ENCODE measurements around the gene OLIG1. TPM values are rescaled to one million over a fixed set of nuclear protein-coding genes. Genes with fewer than 3 reads are reported as not detected.
A peak's percentile ranks its signal among the peaks of the same experiment; 100 is the strongest.

The OLIG1 gene
- total RNA-seq, 1 donor from 2014 or later, result not detected

DNA sequence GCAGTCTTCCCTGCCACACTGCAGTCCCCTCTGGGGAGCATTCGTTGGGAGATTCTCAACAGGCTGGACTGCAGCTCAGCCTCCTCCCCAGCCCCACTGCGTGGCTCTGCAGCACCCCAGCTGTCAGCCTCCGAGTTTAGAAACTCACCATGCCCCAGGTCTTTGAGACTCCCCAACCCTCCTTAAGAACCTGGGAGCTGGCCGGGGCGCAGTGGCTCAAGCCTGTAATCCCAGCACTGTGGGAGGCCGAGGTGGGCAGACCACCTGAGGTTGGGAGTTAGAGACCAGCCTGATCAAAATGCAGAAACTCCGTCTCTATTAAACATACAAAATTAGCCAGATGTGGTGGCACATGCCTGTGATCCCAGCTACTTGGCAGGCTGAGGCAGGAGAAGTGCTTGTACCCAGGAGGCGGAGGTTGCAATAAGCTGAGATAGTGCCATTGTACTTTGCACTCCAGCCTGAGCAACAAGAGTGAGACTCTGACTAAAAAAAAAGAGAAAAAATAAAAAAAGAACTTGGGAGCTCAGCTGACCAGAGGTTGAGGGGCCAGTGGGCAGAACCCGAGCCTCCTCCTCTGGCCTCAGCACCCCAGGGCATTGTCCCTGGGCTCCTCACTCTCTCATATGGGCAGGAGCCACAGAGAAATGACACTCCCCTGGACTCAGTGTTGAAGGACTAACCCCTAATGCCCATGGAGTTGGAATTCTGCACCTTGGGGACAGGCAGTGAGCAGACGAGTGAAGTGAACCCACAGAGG is 38.6 kb upstream of the OLIG1 start:
- no peak for DNase-seq (ENCODE audit: low read depth)

DNA sequence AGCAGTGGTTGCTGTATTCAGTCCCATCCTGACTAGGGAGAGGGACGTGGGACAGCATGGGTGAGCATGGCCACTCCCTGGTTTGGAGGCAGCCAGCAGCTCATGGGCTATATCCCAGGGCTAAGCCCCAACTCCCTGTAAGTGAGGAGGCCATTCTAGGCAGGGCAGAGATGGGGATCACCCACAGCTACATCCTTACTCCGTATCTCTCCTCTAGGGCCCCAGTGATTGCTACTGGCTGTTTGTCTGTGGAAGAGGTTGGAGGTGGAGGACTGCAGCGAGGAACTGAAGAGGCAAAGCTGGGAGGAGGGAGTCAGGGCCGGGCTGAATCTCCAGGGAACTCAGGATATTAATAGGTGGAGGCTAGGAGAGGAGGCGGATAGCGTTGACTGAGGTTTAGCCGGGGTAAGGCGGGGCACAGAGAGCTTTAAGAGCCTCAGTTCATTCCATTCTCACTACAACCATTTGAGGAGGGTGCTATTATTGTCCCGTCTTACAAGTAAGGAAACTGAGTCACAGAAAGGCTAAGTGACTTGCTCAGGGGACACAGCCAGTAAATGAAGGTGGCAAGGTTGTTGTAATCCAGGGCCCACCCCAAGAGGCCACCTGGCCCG is 37.4 kb upstream of the OLIG1 start:
- no peak for DNase-seq (ENCODE audit: low read depth)

DNA sequence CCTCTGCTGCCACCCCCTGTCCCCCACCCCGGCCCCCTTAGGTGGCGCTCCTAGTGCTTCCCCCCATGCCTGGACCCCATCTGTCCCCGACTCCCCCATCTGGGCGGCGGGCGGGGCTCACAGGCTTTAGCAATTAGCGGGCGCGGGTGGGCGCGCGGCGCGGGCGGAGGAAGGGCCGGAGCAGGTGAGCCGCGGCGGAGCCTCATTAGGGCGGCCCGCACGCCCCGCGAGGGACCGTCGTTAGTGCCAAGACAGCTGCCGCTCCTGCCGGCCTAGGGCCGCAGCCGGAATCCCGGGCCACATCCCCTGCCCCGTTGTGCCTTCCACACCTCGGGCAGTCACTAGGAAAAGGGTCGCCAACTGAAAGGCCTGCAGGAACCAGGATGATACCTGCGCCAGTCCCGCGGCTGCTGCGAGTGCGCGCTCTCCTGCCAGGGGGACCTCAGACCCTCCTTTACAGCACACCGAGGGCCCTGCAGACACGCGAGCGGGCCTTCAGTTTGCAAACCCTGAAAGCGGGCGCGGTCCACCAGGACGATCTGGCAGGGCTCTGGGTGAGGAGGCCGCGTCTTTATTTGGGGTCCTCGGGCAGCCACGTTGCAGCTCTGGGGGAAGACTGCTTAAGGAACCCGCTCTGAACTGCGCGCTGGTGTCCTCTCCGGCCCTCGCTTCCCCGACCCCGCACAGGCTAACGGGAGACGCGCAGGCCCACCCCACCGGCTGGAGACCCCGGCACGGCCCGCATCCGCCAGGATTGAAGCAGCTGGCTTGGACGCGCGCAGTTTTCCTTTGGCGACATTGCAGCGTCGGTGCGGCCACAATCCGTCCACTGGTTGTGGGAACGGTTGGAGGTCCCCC is 36.6 kb upstream of the OLIG1 start:
- DNase-seq (ENCODE audit: low read depth), result no peak

- DNase-seq (ENCODE audit: low read depth), result no peak
Measured at GRCh38 chr21:33033961-33034413, 36.0 kb upstream of the OLIG1 start.

- DNase-seq (ENCODE audit: low read depth), result no peak
Measured at GRCh38 chr21:33035147-33035546, 34.8 kb upstream of the OLIG1 start.

DNA sequence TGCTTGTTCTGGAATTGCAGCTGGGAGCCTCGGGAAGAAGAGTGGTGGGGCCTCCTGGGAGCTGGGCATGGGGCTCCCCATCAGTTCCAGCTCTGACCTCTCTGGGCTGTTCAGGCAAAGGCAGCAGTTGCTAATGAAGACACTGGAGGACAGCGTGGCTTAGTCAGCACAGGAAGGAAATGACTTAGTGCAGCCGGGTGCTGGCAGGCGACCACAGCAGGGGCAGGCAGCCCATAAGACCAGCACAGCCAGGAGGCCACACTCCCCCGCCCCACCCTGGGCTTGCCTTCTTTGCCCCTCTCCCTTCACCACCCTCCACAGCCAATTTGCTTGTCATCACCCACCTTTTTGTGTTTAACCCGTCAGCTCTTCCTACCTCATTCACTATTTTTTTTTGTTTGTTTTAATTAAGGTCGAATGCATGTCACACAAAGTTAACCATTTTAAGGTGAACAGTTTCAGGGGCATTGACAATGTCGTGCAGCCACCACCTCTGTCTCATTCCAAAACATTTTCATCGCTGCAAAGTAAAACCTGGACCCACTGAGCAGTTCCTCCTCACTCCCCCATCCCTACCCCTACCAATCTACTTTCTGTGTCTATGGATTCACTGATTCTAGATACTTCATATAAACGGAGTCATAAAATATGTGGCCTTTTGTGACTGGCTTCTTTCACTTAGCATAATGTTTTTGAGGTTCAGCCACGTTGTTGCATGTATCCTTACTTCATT is 33.3 kb upstream of the OLIG1 start:
- DNase-seq (ENCODE audit: low read depth), result no peak

- no peak for DNase-seq (ENCODE audit: low read depth)
Measured at GRCh38 chr21:33037501-33037900, 32.4 kb upstream of the OLIG1 start.

- DNase-seq (ENCODE audit: low read depth), result no peak
Measured at GRCh38 chr21:33039536-33039935, 30.4 kb upstream of the OLIG1 start.

DNA sequence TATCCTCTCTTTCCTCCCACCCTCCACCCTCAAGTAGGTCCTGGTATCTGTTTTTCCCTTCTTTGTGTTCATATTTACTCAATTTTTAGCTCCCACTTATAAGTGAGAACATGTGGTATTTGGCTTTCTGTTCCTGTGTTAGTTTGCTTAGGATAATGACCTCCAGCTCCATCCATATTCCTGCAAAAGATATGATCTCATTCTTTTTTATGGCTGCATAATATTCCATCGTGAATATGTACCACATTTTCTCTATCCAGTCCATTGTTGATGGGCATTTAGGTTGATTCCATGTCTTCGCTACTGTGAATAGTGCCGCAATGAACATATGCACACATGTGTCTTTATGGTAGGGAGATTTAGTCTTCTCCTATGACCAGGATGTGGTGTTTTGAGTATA is 29.7 kb upstream of the OLIG1 start:
- DNase-seq (ENCODE audit: low read depth), result no peak

DNA sequence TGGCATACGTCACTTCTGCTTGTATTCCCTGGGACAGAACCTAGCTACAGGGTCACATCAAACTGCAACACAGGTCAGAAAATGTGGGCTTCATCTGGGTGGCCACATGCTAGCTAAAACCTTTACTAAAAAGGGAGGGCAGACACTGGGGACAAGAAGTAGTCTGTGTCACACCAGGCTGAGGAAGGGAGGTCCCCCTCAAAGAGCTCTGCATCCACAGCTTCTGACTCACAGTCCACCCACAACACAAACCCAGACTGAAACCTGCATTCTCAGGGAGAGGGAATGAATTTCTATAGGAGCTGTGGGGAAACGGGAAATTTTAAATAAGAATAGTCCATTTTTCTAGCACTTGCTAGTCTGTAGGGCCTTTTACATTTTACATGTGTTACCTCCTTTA is 28.0 kb upstream of the OLIG1 start:
- DNase-seq (ENCODE audit: low read depth), result no peak

GRCh38 chr21:33042812-33043211 is 27.1 kb upstream of the OLIG1 start:
- peak; percentile 76 for DNase-seq (ENCODE audit: low read depth)

DNA sequence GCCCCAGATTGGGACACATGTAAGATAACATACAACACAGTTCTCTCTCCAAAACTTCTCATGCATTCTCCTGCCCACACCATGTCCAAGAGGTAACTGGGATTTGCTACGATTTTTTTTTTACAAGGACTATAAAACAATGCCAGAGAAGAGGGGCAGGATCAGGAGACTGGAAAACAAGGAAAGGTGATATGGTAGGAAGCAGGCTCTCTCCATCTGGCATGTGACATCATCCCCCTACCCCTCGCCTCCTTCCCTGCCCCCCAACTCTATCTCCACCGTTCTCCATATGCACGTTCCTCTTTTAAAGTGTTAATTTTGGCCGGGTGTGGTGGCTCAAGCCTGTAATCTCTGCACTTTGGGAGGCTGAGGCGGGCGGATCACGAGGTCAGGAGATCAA is 23.5 kb upstream of the OLIG1 start:
- no peak for DNase-seq (ENCODE audit: low read depth)

GRCh38 chr21:33047231-33047630 is 22.7 kb upstream of the OLIG1 start:
- DNase-seq (ENCODE audit: low read depth), result peak; percentile 4

DNA sequence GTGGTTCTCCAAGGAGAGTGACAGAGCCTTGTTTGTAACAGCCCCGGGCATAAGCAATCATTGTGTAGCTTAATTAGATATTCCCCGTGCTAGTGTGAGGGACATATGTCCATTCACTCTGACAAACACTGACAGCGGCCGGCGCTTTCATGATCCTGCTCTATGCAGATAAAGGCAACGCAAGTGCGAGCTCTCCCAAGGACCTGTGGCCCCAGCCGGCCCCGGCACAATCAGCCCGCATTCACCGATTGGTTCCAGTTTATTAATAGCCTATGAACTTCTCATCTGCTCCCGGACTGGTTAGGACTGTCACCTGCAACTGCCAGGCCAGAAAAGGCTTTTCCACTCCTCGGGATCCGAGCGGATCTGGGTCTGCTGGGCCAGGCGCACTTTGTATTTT is 18.0 kb upstream of the OLIG1 start:
- no peak for DNase-seq (ENCODE audit: low read depth)

GRCh38 chr21:33053951-33054350 is 16.0 kb upstream of the OLIG1 start:
- no peak for DNase-seq (ENCODE audit: low read depth)

DNA sequence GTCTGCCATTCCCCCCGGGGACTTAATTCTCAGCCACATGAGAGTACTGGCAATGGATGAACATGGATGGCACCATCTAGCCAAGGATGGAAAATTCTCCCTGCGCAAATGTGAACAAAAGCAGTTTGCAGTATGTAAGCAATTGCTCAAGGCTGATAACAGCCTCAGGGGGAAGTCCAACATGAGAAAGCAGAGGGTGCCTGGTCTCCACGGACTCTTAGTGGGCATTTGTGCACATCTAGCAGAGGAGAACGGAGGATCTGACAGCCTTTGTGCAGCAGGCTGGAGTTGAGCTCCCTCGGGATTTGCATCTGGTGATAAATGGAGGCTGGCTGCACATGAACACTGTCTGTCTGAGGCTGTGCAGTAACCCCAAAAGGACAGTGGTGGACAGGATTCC is 13.9 kb upstream of the OLIG1 start:
- no peak for DNase-seq (ENCODE audit: low read depth)

GRCh38 chr21:33057385-33057940 is 12.5 kb upstream of the OLIG1 start:
- DNase-seq (ENCODE audit: low read depth), result no peak

DNA sequence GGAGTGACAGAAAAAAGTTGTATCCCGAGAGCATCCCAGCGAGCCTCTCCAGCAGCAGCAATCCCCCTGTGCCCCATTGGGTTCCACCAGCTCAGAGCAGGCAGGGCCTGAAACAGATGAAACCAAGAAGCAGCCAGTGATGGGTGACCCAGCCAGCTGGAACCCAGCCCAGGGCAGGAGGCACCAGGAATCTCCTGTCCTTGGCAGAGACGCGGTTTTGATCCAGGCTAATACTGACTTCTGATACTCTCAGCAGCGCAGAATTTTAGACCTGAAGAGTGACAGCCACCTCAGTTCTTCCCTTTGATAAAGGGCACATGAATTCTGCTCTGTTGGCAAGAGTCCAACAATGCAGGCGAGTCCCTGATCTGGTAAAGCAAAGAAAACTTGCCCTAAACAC is 11.4 kb upstream of the OLIG1 start:
- DNase-seq (ENCODE audit: low read depth), result no peak

DNA sequence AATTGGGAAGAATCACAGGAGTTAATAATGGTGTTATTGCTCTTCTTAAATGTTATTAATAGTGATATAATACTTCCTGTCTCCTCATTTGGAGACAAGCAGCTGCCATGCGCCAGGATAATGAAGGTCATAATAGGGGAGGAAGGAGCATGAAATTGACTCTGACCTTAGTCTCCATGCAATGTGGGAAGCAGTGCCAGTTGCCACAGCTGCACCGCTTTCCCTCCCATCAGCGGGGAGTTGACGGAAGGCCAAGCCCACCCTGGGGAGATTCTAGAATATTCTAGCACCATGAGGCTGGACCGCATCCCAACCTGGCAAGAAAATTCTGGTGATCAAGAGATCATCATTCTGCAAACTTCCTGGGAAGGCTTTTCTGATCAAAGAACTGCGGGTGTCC is 11.0 kb upstream of the OLIG1 start:
- DNase-seq (ENCODE audit: low read depth), result no peak

- DNase-seq (ENCODE audit: low read depth), result peak; percentile 67
Measured at GRCh38 chr21:33059380-33059841, 10.5 kb upstream of the OLIG1 start.

- DNase-seq (ENCODE audit: low read depth), result no peak
Measured at GRCh38 chr21:33061233-33061632, 8.7 kb upstream of the OLIG1 start.
